ENCODE measurements around the gene VPS26C.

- TF ChIP-seq TP53 (CRISPR knock-in tag; IDR thresholded peaks at IDR 0.05) (no peak), MXD4 (CRISPR knock-in tag; IDR thresholded peaks at IDR 0.05; ENCODE audit: borderline replicate concordance) (no peak), E2F1 (CRISPR knock-in tag; IDR thresholded peaks at IDR 0.05) (no peak), ZNF232 (CRISPR knock-in tag; IDR thresholded peaks at IDR 0.05) (no peak)
- TF ChIP-seq, protein P1, sequence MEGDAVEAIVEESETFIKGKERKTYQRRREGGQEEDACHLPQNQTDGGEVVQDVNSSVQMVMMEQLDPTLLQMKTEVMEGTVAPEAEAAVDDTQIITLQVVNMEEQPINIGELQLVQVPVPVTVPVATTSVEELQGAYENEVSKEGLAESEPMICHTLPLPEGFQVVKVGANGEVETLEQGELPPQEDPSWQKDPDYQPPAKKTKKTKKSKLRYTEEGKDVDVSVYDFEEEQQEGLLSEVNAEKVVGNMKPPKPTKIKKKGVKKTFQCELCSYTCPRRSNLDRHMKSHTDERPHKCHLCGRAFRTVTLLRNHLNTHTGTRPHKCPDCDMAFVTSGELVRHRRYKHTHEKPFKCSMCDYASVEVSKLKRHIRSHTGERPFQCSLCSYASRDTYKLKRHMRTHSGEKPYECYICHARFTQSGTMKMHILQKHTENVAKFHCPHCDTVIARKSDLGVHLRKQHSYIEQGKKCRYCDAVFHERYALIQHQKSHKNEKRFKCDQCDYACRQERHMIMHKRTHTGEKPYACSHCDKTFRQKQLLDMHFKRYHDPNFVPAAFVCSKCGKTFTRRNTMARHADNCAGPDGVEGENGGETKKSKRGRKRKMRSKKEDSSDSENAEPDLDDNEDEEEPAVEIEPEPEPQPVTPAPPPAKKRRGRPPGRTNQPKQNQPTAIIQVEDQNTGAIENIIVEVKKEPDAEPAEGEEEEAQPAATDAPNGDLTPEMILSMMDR (IDR thresholded peaks at IDR 0.05), result no peak
- TF ChIP-seq, protein P2, sequence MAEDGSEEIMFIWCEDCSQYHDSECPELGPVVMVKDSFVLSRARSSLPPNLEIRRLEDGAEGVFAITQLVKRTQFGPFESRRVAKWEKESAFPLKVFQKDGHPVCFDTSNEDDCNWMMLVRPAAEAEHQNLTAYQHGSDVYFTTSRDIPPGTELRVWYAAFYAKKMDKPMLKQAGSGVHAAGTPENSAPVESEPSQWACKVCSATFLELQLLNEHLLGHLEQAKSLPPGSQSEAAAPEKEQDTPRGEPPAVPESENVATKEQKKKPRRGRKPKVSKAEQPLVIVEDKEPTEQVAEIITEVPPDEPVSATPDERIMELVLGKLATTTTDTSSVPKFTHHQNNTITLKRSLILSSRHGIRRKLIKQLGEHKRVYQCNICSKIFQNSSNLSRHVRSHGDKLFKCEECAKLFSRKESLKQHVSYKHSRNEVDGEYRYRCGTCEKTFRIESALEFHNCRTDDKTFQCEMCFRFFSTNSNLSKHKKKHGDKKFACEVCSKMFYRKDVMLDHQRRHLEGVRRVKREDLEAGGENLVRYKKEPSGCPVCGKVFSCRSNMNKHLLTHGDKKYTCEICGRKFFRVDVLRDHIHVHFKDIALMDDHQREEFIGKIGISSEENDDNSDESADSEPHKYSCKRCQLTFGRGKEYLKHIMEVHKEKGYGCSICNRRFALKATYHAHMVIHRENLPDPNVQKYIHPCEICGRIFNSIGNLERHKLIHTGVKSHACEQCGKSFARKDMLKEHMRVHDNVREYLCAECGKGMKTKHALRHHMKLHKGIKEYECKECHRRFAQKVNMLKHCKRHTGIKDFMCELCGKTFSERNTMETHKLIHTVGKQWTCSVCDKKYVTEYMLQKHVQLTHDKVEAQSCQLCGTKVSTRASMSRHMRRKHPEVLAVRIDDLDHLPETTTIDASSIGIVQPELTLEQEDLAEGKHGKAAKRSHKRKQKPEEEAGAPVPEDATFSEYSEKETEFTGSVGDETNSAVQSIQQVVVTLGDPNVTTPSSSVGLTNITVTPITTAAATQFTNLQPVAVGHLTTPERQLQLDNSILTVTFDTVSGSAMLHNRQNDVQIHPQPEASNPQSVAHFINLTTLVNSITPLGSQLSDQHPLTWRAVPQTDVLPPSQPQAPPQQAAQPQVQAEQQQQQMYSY (CRISPR knock-in tag; IDR thresholded peaks at IDR 0.05), result no peak
- TF ChIP-seq, protein P3, sequence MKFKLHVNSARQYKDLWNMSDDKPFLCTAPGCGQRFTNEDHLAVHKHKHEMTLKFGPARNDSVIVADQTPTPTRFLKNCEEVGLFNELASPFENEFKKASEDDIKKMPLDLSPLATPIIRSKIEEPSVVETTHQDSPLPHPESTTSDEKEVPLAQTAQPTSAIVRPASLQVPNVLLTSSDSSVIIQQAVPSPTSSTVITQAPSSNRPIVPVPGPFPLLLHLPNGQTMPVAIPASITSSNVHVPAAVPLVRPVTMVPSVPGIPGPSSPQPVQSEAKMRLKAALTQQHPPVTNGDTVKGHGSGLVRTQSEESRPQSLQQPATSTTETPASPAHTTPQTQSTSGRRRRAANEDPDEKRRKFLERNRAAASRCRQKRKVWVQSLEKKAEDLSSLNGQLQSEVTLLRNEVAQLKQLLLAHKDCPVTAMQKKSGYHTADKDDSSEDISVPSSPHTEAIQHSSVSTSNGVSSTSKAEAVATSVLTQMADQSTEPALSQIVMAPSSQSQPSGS (CRISPR knock-in tag; IDR thresholded peaks at IDR 0.05; ENCODE audit: borderline replicate concordance, low read depth), result no peak
Measured at GRCh38 chr21:37193006-37193405, 74.1 kb downstream of the VPS26C start.
